ENCODE data around the gene KXD1.

- TF ChIP-seq CTCF (IDR thresholded peaks at IDR 0.05): no peak
- no peak for TF ChIP-seq POLR2A (IDR thresholded peaks at IDR 0.05)
Measured at GRCh38 chr19:18568367-18568766, 10.7 kb downstream of the KXD1 start.
